Central memory CD4-positive, alpha-beta T cell (primary cell): ENCODE data around the gene MAPK8IP1.

Source experiments
- DNase-seq: peaks from one replicate; pipeline ENCODE4 v3.0.0; 2022

MAPK8IP1 gene

DNA sequence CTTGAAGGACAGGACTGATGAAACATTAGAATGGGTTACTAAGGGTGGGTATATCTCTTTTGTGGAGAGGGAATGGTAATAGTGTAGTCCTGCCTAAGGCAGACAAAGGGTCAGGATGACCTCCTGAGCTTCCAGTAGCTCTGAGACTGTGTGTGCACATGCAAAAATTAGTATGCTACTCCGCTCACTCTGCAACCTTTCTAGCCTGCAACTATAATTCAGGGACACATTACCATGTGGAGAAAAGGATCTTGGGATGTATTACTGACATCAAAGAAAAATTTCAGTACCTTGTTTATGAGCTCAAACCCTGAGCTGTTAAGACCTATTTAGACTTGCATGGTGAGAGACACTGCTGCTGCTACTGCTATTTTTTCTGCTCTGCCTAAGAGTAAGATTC, 62.4 kb downstream of the MAPK8IP1 start:
- no peak for DNase-seq

GRCh38 chr11:45948356-45948755, 62.9 kb downstream of the MAPK8IP1 start:
- DNase-seq: no peak

DNA sequence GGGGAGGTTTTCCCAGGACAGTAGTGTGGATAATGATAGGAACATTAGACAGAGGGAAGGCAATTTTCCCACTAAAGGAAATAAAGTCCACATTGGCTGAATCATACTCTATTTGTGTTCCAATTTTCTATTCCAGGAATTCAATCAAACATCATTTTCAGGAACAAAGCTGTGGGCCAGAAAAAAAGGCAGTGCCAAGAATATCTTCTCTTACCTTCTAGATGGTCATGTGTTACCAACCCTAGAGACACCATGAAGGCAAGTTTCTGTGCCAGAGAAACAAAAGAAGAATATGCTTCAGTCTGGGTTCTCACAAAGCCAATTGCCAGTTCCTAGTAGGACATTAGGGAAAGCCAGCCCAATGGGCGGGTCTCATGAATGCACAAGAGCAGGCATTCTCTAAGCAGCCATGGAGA, 64.5 kb downstream of the MAPK8IP1 start:
- DNase-seq: no peak
